Retinal pigment epithelial cell (primary cell): ENCODE measurements around the gene ACY1.

Experiments used
- DNase-seq: peaks from one replicate; pipeline ENCODE4 v3.0.0-alpha.2; 2010; ENCODE audit warnings: low read depth
- H3K4me3 ChIP-seq: 2 replicates; pipeline ENCODE4 v1.5.1; 2011; ENCODE audit warnings: mild to moderate bottlenecking, low read length, control low read depth, moderate library complexity
- TF ChIP-seq, protein P1 (sequence below): conservative IDR thresholded peaks from 2 replicates; pipeline ENCODE4 v1.5.1; 2011; ENCODE audit warnings: low read depth, low read length, control low read depth, inconsistent platforms

The ACY1 gene

DNA sequence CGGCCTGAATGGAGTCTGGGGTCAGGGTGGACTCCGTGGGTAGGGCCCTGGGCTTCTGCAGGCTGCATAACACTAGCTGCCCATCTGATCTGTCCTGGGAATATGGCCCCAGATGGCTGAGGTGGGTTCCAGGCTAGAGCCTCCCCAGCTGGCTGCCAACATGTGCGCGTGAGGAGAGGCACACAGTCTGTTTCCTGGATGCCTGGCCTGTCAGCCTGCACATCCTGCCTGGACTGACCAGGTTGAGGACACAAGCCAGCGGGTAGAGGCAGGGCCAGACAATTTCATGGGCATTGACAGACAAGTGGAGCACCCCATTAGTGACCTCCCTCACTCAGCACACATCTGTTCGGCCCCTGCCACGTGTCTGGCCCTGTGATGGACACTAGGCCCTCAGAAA lies 42.1 kb downstream of the ACY1 start:
- DNase-seq: no peak
- TF ChIP-seq, protein P1, sequence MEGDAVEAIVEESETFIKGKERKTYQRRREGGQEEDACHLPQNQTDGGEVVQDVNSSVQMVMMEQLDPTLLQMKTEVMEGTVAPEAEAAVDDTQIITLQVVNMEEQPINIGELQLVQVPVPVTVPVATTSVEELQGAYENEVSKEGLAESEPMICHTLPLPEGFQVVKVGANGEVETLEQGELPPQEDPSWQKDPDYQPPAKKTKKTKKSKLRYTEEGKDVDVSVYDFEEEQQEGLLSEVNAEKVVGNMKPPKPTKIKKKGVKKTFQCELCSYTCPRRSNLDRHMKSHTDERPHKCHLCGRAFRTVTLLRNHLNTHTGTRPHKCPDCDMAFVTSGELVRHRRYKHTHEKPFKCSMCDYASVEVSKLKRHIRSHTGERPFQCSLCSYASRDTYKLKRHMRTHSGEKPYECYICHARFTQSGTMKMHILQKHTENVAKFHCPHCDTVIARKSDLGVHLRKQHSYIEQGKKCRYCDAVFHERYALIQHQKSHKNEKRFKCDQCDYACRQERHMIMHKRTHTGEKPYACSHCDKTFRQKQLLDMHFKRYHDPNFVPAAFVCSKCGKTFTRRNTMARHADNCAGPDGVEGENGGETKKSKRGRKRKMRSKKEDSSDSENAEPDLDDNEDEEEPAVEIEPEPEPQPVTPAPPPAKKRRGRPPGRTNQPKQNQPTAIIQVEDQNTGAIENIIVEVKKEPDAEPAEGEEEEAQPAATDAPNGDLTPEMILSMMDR: no peak
- H3K4me3 ChIP-seq: no peak overlapping the region

DNA sequence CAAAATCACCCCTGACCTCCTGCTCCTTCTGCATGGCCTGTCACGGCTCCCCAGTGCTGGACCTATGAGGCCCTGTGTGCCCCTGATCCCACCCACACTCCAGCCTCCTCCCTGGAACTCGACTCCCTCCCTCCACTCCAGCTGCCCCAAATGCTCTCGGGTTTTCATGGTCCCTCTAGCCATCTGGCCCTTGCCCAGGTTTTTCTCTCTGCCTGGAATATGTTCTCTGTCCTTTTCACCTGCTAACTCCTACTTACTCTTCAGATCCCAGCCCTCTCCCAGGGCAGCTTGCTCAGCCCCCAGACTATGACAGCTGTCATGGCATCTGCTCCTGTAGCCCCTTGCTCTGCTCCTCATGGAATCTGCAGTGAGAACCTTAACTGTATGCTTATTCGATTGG lies 42.7 kb downstream of the ACY1 start:
- TF ChIP-seq, protein P1: no peak
- DNase-seq: no peak
- no peak overlapping the region for H3K4me3 ChIP-seq

DNA sequence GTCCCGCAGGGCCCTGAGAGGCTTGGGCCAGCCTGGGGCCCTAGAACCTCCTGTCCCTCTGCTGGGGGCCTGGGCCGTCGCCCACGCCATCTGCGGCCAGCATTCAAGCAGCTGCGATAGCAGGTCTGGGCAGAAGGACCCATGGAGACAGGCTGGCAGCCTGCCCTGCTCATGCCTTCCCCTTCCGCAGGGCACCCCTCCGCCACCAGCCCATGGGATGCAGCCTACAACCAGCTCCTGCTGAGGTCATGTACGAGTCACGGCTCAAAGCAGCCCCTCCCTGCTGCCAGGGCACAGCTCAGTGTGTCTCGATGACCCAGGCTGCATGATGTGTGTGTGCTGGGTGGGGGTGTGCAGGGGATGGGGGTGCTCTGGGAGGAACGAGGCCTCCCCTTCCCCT lies 45.2 kb downstream of the ACY1 start:
- no peak for DNase-seq
- no peak overlapping the region for H3K4me3 ChIP-seq
- TF ChIP-seq, protein P1: no peak

DNA sequence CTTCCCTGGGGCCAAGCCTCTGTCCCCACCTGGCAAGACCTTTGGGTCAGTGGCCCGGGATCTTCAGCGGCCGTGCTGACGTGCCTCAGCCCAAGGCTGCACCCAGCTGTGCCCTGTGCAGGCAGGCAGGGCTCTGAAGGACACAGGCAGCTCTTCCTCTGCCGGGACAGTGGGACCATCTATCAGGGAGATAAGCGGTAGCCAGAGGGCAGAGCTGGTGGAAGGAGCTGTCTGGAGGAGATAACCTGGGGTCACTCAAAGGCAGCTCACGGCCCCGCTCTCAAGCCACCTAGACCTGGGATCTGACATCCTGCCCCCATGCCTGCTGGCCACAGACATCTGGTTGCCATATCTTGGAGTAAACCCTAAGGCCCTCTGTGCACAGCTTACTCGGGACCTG lies 45.7 kb downstream of the ACY1 start:
- no peak for DNase-seq
- TF ChIP-seq, protein P1: no peak

DNA sequence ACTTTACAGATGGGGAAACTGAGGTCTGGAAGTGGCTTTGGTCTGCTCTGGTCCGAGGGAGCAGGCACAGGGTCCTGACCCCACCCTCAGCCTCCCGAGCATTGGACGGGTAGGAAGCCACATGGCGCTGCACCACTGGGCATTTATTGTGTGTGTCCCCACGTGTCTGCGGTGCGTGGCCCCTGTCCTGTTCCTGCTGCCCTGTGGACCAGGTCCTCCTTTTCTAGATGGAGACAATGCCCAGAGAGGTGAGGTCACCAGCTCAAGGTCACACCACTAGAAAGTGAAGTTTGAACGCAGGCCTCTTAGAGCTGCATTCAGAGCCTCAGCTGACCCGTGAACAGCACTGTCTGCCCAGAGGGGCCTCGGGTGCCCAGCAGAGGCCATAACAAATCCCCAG lies 46.2 kb downstream of the ACY1 start:
- no peak for DNase-seq
- TF ChIP-seq, protein P1: no peak
- no peak overlapping the region for H3K4me3 ChIP-seq

More for the DNA sequence above, 45.7 kb downstream of the ACY1 start:
- H3K4me3 ChIP-seq: no peak overlapping the region

DNA sequence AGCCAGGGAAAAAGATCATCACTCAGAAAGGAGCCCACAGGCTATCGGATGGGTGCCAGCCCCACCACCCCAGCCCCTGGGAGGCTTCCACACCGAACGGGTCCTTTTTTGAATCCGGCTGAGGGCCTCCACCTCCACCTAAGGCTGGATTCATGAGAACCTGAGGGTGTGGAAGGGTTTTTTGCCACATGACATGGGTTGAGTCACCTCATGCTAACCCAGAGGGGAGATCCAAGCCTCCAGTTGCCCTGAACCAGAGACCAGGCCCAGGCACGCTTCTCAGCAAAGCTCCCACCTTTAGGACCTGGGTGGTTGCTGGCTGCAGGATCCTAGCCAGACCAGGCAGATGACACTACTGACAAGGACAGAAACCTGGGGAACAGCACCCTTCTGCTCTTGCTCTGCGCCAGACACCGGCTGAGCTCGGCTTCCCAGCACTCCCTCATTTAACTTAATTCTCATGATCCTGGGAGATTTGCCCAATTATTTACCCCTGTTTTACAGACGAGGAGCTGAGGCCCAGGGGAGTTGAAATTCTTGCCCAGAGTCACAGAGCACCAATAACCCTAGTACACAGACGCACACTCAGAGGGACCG lies 47.5 kb downstream of the ACY1 start:
- TF ChIP-seq, protein P1: no peak
- H3K4me3 ChIP-seq: no peak overlapping the region

DNA sequence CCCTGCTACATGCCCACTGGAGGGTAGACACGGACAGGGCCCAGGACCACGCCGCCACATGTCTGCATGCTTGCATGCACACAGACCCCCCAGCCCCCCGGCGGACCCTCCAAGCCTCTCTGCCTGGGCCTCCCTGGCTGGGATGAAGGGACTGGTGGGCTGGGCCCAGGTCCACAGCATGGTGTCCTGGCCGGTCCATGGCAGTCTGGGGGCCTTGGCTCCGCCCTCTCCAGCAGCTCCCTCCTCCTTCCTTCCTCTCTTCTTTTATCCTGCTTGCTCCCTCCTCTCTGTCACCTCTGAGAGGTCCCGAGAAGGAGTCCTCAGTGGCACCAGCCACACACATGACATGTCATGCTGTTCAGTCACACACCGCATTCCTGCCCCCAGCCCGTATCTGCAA lies 48.6 kb downstream of the ACY1 start:
- no peak overlapping the region for H3K4me3 ChIP-seq
- TF ChIP-seq, protein P1: no peak
- DNase-seq: no peak

More for the DNA sequence above, 47.5 kb downstream of the ACY1 start:
- DNase-seq: no peak
